Stomach (tissue), 9 donors: ENCODE data around the gene ATF3. TPM values are rescaled to one million over a fixed set of nuclear protein-coding genes. Genes with fewer than 3 reads are reported as not detected.

ENCODE experiments used
- DNase-seq, 2 donors: peaks; one replicate each; pipeline versions ENCODE4 v3.0.0 to v3.0.0-alpha.2; 2013 to 2019
- H3K27ac ChIP-seq, 5 donors: fragments of 200-600 bp in 4 of 5; sonication (generic) in 4 of 5; one replicate each; pipeline ENCODE4 v1.5.1; 2013 to 2019; ENCODE audit warnings: mild to moderate bottlenecking in 1 of 5, moderate library complexity in 1 of 5
- H3K27me3 ChIP-seq, 3 donors: fragments of 200-600 bp; sonication (generic); one replicate each; pipeline ENCODE4 v1.5.1; 2017 to 2019; ENCODE audit warnings: mixed run types in 1 of 3
- H3K36me3 ChIP-seq, 4 donors: fragments of 200-600 bp; sonication (generic); 1 replicate in 3 of 4; 2 replicates in 1 of 4; pipeline ENCODE4 v1.5.1; 2016 to 2019
- H3K4me1 ChIP-seq, 4 donors: fragments of 200-600 bp; sonication (generic); one replicate each; pipeline ENCODE4 v1.5.1; 2016 to 2019
- H3K4me3 ChIP-seq, 4 donors: fragments of 200-600 bp; sonication (generic) in 3 of 4; one replicate each; pipeline ENCODE4 v1.5.1; 2016 to 2019; ENCODE audit warnings: mild to moderate bottlenecking in 1 of 4
- H3K9me3 ChIP-seq, 4 donors: fragments of 200-600 bp; sonication (generic); one replicate each; pipeline ENCODE4 v1.5.1; 2016 to 2019
- CTCF ChIP-seq, 7 experiments: fragments of 450-650 bp in 4 of 7; fragments of 200-600 bp in 3 of 7; sonication (generic) in 3 of 7; IDR thresholded peaks; one replicate each; pipeline ENCODE4 v1.5.1; 2016 to 2019; ENCODE audit warnings: antibody characterized with exemption in 7 of 7, control low read depth in 2 of 7, mild to moderate bottlenecking in 1 of 7
- EP300 ChIP-seq: sonication (generic); formaldehyde crosslinking; IDR thresholded peaks from one replicate; pipeline ENCODE4 v1.6.1; 2017; ENCODE audit warnings: antibody characterized with exemption
- POLR2A ChIP-seq, 4 donors: fragments of 450-650 bp; IDR thresholded peaks; one replicate each; pipeline ENCODE4 v1.6.1; 2016; ENCODE audit warnings: antibody characterized with exemption in 4 of 4, control low read depth in 2 of 4, mild to moderate bottlenecking in 1 of 4, moderate library complexity in 1 of 4
- POLR2AphosphoS5 ChIP-seq, 3 donors: sonication (generic); formaldehyde crosslinking; IDR thresholded peaks; one replicate each; pipeline ENCODE4 v1.6.1; 2016; ENCODE audit warnings: antibody characterized with exemption in 3 of 3
- WGBS, 5 donors: extraction: QIAGEN DNeasy Blood & Tissue Kit in 3 of 5; methylation state at CpG; one replicate each; pipeline versions ENCODE4 v1.1.5 to v1.1.7; 2013 to 2018; 5-methylcytosine and 5-hydroxymethylcytosine counted together
- intact Hi-C: fragments of 100-400 bp; cut with DNase I; formaldehyde crosslinking; loops from one replicate; pipeline ENCODE4 v1.15.1; 2023; ENCODE audit warnings: low total_unique reads
- polyA plus RNA-seq, 3 donors: library from polyadenylated mRNA; stranded (reverse); fragments of 200-250 nt; gene quantifications; one replicate each; pipeline ENCODE4 v1.2.3, GENCODE V29; 2013
- total RNA-seq, 5 donors: library from RNA; depleted of rRNA; stranded (reverse); fragments of >200 nt; gene quantifications; one replicate each; pipeline versions ENCODE4 v1.1.0 to v1.2.3, GENCODE V29; 2014 to 2016
- donor health status: healthy with polysubstance abuse.
- donor health status: Bipolar disorder and iron deficiency.
- donor health status: healthy.

The ATF3 gene
- total and polyA plus RNA-seq, 8 donors: 14.0 to 60.2 (median 33.0) TPM; not detected in 1

- Histone ChIP-seq H3K27ac (no peak overlapping the region), H3K4me3 (no peak overlapping the region), H3K36me3 (peaks cover 5 to 13% (median 10%) of the 10 kb centered on the region in 4 donors), H3K9me3 (no peaks in the 10 kb centered on the region), H3K27me3 (no peaks in the 10 kb centered on the region), H3K4me1 (peaks cover 0 to 6% (median 0%) of the 10 kb centered on the region in 4 donors)
- WGBS, 5 donors: 87 to 96% (median 92%) methylated on average over 18 of the region's 18 CpGs
- TF ChIP-seq POLR2AphosphoS5 (IDR thresholded peaks at IDR 0.05) (no peak), CTCF (IDR thresholded peaks at IDR 0.05) (no peak), EP300 (no peak), POLR2A (IDR thresholded peaks at IDR 0.05) (no peak)
- DNase-seq: no peak
- intact Hi-C loops: loop anchor here (10.0 kb wide), 1 partner anchor 150 kb away; no protein-coding TSS in a partner anchor
These were observed 16.5 kb downstream of the ATF3 start for GRCh38 chr1:212624976-212625501.

GRCh38 chr1:212625781-212626450, 17.4 kb downstream of the ATF3 start:
- Histone ChIP-seq H3K4me1 (peaks cover 0 to 6% (median 0%) of the 10 kb centered on the region in 4 donors), H3K36me3 (peaks cover 0 to 4% (median 2%) of the 10 kb centered on the region in 4 donors), H3K27ac (no peak overlapping the region), H3K27me3 (no peaks in the 10 kb centered on the region), H3K4me3 (no peak overlapping the region), H3K9me3 (no peaks in the 10 kb centered on the region)
- intact Hi-C loops: loop anchor here (10.0 kb wide), 1 partner anchor 151 kb away; no protein-coding TSS in a partner anchor
- no peak for DNase-seq
- TF ChIP-seq POLR2AphosphoS5 (IDR thresholded peaks at IDR 0.05) (no peak), EP300 (no peak), POLR2A (IDR thresholded peaks at IDR 0.05) (no peak), CTCF (IDR thresholded peaks at IDR 0.05) (no peak)
- WGBS, 5 donors: 91 to 96% (median 95%) methylated on average over 15 to 19 of the region's 19 CpGs

GRCh38 chr1:212628046-212628445, 19.5 kb downstream of the ATF3 start:
- 76 to 85% (median 82%) methylated on average over 5 of the region's 5 CpGs for WGBS, 5 donors
- Histone ChIP-seq H3K4me3 (no peak overlapping the region), H3K36me3 (no peaks in the 10 kb centered on the region), H3K27me3 (no peaks in the 10 kb centered on the region), H3K9me3 (no peaks in the 10 kb centered on the region), H3K4me1 (peaks cover 0 to 6% (median 0%) of the 10 kb centered on the region in 4 donors), H3K27ac (no peak overlapping the region)
- intact Hi-C loops: loop anchor here (10.0 kb wide), 1 partner anchor 153 kb away; no protein-coding TSS in a partner anchor
- no peak for TF ChIP-seq EP300
- TF ChIP-seq CTCF (IDR thresholded peaks at IDR 0.05): no peak
- TF ChIP-seq POLR2AphosphoS5 (IDR thresholded peaks at IDR 0.05): no peak
- no peak for TF ChIP-seq POLR2A (IDR thresholded peaks at IDR 0.05)
- DNase-seq: no peak

- no peaks in the 10 kb centered on the region for H3K27me3 ChIP-seq
- no peak for TF ChIP-seq EP300
- no peak for TF ChIP-seq POLR2AphosphoS5 (IDR thresholded peaks at IDR 0.05)
- no peak for TF ChIP-seq POLR2A (IDR thresholded peaks at IDR 0.05)
- TF ChIP-seq CTCF (IDR thresholded peaks at IDR 0.05): no peak
- intact Hi-C loops: loop anchor here (10.0 kb wide), 1 partner anchor 154 kb away; no protein-coding TSS in a partner anchor
- H3K4me1 ChIP-seq: peaks cover 0 to 6% (median 0%) of the 10 kb centered on the region in 4 donors
- WGBS, 5 donors: 50 to 76% (median 59%) methylated on average over 7 of the region's 7 CpGs
- DNase-seq: no peak
- H3K4me3 ChIP-seq: no peak overlapping the region
- peaks cover 0 to 5% (median 0%) of the 10 kb centered on the region in 4 donors for H3K9me3 ChIP-seq
- H3K36me3 ChIP-seq: no peaks in the 10 kb centered on the region
- H3K27ac ChIP-seq: no peak overlapping the region
These were observed 20.4 kb downstream of the ATF3 start for GRCh38 chr1:212628813-212629415.
